Globus pallidus (tissue), 1 donor: ENCODE data around the gene NID1.
A peak's percentile ranks its signal among the peaks of the same experiment; 100 is the strongest.
"Not testable (repeated sequence)": the region's sequence is repeated elsewhere in the genome, so short reads cannot be mapped to it uniquely, and the experiment has no call there.

Experiments
- DNase-seq: peaks from one replicate; pipeline ENCODE4 v3.0.0-alpha.2; 2015; ENCODE audit warnings: low spot score

NID1 gene

DNA sequence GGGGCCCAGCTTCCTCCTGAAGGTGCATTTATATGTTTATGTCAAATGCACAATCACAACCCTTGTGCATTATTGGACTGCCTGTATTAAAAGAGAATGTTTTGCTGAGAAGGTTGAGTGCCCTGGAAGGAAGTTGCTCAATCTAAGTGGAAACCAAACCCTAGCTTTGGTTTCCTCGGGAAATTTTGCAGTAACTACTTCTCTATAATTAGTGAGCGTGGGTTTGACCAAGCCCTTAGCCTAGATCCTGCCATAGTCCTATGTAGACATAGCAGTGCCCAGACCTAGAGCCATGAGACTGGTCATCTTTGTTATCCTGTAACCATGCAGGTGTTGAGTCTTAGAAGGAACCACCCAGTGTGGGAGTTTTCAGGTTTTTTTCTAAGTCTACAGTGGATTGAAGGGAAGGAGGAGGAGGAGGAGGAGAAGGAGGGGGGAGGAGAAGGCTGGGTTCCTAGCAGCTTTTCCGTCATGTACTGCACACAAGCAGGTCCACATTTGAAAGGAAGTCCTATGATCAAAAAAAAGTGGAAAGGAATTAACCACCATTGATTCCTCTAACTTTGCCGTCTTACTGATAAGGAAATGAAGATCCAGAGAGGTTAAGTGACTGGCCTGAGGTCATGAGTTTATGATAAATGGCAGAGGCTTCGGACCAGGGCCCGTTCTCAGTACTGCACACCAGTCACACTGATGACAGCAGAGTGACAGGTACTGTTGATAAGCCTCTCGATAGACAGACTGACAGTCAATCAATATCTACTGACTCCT lies 126.0 kb downstream of the NID1 start:
- DNase-seq = peak; percentile 45

DNA sequence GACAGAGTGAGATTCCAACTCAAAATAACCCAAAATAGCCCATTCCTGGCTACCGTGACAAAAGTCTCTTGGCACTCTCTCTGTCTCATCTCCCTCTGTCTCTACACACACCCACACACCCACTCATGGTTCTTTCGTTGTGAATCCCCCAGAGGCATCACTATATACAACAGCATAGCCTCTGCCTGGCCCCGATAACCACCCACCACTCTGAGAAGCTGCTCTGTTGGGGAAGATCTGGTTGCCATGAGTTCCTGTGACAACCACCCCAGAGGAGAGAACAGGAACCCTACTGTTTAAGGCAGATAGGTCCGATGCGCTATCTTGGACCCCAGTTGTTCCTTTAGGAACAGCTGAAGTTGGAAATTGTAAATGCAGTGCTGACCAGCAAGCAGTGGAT lies 127.8 kb downstream of the NID1 start:
- no peak for DNase-seq

DNA sequence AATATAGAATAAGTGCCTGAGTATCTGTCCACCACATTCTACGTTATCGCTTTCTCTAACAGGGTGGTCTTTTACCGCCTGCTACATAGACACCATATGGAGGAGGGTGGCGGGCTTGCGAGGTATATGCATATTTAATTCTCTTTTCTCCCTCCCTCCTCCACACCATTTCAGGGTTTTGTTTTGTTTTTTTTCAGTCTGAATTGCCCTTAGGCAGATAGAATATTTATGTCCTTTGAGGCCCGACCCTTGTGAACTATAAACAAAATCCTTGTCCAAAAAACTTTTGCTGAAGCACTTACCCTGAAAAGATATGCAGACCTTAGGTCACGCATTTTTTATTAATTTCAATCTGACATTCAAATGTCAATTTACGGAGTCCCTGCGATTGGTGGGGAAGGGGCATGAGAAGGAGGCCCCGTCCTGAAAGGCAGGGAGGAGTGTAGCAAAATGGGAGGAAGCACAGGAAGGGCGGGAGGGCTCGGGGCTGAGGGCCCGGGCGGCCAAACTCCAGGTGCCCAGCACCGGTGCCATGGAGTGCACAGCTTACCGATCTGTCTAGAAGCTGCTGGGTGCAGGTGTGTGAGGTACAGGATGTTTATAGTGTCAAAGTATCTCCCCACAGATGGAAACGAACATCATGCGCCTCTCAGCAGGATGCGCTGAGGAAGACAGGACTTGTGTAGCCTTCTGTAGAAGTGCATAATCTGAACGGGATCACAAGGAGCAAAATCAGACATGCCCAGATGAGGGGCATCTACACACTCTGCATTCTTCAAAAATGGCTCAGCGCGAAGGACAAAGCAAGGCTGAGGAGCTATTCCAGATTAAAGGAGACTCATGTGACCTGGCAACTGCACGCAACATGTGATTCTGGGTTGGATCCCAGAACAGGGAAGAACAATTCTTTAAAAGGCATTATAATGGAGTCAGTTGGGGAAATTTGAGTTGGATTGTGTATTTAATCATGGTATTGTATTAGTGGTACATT lies 129.4 kb downstream of the NID1 start:
- DNase-seq = no peak

DNA sequence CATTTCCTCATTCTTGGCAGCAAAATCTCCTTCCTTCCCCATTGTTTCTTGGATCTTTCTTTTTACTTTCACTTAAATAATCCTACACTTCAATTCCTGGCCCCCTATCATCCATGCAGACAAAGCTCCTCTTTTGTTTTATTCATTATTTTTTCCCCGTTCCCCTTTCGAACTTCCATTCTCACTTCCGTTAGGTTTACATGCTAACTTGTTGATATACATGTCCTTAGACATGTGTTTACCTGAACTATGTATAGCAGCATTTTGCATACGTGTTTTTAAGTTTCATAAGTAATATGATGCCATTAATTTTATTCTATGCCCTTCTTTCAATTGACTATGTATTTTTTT lies 131.1 kb downstream of the NID1 start:
- no peak for DNase-seq

DNA sequence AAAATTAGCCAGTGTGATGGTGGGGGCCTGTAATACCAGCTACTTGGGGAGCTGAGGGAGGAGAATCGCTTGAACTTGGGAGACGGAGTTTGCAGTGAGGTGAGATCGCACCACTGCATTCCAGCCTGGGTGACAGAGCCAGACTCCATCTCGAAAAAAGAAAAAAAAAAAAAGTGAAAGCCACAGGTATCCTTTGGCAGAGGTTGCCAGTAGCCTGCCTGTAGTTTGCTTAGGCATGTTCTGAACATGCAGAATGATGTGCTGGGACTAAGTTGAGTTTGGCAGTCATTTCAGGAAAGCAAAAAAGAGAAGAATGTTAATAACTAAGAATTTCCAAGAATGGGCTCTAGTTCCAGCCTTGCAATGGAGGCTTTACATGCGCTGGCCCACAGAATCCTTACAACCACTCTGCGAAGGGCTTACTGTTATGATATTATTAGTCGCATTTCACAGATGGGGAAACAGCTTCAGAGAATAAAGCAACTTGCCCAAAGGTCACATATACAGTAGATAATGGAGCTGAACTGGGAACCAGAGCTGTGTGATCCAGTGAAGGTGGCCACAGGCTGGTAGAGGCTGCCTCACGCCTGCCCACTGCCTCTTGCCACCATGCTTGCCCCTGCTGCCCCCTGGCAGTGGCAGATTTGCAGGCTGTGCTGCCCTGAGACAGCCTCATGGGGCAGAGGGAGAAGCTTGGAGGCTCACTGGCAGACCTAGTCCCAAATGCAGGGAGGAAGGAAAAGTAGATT lies 131.7 kb downstream of the NID1 start:
- no peak for DNase-seq

DNA sequence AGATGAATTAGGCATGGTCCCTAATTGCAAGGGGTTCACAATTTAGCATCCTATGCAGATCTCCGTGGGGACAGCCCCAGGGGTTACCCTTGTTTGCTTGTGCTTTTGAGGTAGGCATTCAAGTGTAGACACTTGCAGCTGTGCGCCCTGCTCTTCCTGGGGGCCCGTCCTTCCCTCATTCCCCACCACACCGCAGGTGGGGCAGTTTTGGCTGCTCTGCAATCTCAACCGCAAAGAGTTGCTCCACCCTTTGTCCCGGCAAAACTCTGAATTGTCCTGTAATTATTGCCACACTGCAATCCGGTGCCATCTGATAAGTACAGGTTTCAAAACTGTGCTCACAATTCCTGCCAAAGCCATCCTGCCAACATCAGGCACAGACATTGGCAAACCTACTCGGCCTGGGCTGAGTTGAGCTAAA lies 132.8 kb downstream of the NID1 start:
- no peak for DNase-seq

DNA sequence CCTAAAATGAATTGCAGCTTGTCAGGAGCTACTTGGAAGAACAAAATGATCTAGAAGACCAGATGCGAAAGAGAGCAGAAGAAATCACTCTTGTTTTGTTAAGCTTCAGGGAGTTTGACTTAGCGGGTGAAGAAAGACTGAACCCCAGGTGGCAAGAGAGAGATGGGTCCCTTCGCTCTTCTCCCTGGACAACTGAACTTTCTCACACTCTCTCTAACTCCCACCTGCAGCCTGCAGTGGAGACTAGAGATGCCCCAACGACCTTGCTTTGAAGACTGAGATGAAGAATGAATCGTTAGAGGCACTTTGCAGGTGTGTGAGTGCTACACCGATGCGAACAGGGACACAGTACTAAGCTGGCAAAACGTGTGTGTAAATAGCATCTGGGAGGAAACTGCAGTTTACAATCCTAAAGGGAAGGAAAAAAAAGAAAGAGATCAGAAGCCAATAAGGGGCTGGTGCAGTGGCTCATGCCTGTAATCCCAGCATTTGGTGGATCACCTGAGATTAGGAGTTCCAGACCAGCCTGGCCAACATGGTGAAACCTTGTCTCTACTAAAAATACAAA lies 133.6 kb downstream of the NID1 start:
- DNase-seq = no peak

DNA sequence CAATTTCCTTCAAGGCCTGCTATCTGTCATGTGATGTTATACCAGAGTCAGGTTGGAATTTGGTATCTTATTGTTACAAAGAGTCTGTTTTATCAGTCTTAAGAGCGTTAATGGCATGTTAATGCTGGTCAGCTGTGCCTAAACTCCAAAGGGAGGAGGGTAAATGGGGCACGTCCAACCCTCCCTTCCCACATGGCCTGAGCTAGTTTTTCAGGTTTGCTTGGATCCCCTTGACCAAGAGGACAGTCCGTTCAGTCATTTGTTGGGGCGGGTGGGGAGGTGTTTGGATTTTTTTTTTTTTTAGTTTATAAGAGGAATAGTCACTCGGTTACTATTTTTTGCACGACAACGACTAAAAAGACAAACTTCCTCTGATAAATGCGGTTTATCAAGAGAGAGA lies 134.3 kb downstream of the NID1 start:
- no peak for DNase-seq

DNA sequence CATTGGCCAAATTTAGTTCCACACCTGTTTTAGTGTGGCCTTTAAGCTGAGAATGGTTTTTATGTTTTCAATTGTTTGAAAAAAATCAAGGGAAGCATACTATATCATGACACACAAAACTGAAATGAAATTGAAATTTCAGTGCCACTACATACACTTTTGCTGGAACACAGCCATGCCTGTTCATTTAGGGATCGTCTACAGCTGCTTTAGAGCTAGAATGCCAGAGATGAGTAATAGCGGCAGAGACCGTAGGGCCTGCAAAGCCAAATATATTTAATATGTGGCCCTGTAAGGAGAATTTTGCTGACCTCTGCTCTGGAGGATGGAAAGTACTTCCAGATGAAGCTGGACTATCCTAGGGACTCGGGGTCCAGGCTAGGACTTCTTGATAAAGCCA lies 135.7 kb downstream of the NID1 start:
- no peak for DNase-seq

DNA sequence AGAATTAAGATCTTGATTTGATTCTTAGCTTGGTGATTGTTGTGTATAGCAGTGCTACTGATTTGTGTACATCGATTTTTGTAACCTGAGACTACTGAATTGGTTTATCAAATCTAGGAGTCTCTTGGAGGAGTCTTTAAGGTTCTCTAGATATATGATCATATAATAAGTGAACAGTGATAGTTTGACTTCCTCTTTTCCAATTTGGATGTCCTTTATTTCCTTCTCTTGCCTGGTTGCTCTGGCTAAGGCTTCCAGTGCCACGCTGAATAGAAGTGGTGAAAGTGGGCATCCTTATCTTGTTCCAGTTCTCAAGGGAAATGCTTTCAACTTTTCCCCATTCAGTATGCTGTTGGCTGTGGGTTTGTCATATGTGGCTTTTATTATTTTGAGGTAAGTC lies 136.7 kb downstream of the NID1 start:
- no peak for DNase-seq

DNA sequence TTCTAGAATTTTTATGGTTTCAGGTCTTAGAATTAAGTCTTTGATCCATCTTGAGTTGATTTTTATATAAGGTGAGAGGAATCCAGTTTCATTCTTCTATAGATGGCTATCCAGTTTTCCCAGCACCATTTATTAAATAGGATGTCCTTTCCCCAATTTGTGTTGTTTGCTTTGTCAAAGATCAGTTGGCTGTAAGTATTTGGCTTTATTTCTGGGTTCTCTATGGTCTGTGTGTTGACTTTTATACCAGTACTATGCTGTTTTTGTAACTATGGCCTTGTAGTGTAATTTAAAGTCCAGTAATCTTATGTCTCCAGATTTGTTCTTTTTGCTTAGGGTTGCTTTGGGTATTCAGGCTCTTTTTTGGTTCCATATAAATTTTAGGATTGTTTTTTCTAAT lies 137.3 kb downstream of the NID1 start:
- not testable (repeated sequence) for DNase-seq
